Vagina (tissue), 2 donors: ENCODE measurements around the gene FLRT1. TPM values are rescaled to one million over a fixed set of nuclear protein-coding genes. Genes with fewer than 3 reads are reported as not detected.

Experiments used
- DNase-seq, 2 donors: peaks; one replicate each; pipeline ENCODE4 v3.0.0-alpha.2; 2017; ENCODE audit errors: extremely low spot score in 2 of 2
- H3K27ac ChIP-seq: fragments of 200-600 bp; sonication (generic); one replicate; pipeline ENCODE4 v1.5.1; 2019
- H3K27me3 ChIP-seq: fragments of 200-600 bp; sonication (generic); one replicate; pipeline ENCODE4 v1.5.1; 2019
- H3K36me3 ChIP-seq, 2 donors: fragments of 200-600 bp; sonication (generic); one replicate each; pipeline ENCODE4 v1.5.1; 2017 to 2019
- H3K4me1 ChIP-seq: fragments of 200-600 bp; sonication (generic); one replicate; pipeline ENCODE4 v1.5.1; 2019
- H3K4me3 ChIP-seq, 2 donors: fragments of 200-600 bp; sonication (generic); 1 replicate in 1 of 2; 2 replicates in 1 of 2; pipeline ENCODE4 v1.5.1; 2016 to 2019
- H3K9me3 ChIP-seq: fragments of 200-600 bp; sonication (generic); one replicate; pipeline ENCODE4 v1.5.1; 2019
- POLR2A ChIP-seq, 2 donors: fragments of 450-650 bp; IDR thresholded peaks; one replicate each; pipeline ENCODE4 v1.6.1; 2017; ENCODE audit warnings: antibody characterized with exemption in 2 of 2, mild to moderate bottlenecking in 2 of 2, moderate library complexity in 2 of 2
- POLR2AphosphoS5 ChIP-seq, 2 donors: sonication (generic); formaldehyde crosslinking; IDR thresholded peaks; one replicate each; pipeline ENCODE4 v1.9.0; 2017; ENCODE audit warnings: antibody characterized with exemption in 2 of 2, mild to moderate bottlenecking in 2 of 2, low read depth in 1 of 2; ENCODE audit not compliant: insufficient read depth in 1 of 2
- intact Hi-C: fragments of 100-400 bp; cut with DNase I; formaldehyde crosslinking; loops from one replicate; pipeline ENCODE4 v1.15.1; 2023
- total RNA-seq: library from RNA; depleted of rRNA; stranded (reverse); fragments of >200 nt; gene quantifications from one replicate; pipeline ENCODE4 v1.2.3, GENCODE V29; 2016
- TF ChIP-seq, protein P1 (sequence below), 3 experiments: fragments of 450-650 bp in 2 of 3; fragments of 200-600 bp in 1 of 3; sonication (generic) in 1 of 3; IDR thresholded peaks; one replicate each; pipeline ENCODE4 v1.5.1; 2017 to 2019; ENCODE audit warnings: antibody characterized with exemption in 3 of 3, mild to moderate bottlenecking in 2 of 3, moderate library complexity in 2 of 3

FLRT1 gene
- total RNA-seq, 1 donor from 2014 or later = 0.49 TPM

DNA sequence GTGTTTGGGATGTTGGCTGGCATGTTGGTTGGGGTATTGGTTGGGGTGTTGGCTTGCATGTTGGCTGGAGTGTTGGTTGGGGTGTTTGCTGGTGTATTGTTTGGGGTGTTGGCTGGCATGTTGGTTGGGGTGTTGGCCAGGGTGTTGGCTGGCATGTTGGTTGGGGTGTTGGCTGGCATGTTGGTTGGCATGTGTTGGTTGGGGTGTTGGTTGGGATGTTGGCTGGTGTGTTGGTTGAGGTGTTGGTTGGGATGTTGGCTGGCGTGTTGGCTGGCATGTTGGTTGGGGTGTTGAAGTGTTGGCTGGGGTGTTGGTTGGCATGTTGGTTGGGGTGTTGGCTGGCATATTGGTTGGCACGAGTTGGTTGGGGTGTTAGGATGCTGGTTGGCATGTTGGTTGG lies 24.9 kb upstream of the FLRT1 start:
- TF ChIP-seq, protein P1, sequence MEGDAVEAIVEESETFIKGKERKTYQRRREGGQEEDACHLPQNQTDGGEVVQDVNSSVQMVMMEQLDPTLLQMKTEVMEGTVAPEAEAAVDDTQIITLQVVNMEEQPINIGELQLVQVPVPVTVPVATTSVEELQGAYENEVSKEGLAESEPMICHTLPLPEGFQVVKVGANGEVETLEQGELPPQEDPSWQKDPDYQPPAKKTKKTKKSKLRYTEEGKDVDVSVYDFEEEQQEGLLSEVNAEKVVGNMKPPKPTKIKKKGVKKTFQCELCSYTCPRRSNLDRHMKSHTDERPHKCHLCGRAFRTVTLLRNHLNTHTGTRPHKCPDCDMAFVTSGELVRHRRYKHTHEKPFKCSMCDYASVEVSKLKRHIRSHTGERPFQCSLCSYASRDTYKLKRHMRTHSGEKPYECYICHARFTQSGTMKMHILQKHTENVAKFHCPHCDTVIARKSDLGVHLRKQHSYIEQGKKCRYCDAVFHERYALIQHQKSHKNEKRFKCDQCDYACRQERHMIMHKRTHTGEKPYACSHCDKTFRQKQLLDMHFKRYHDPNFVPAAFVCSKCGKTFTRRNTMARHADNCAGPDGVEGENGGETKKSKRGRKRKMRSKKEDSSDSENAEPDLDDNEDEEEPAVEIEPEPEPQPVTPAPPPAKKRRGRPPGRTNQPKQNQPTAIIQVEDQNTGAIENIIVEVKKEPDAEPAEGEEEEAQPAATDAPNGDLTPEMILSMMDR (IDR thresholded peaks at IDR 0.05) = no peak
- no peak for TF ChIP-seq POLR2A (IDR thresholded peaks at IDR 0.05)
- no peak for TF ChIP-seq POLR2AphosphoS5 (IDR thresholded peaks at IDR 0.05; ENCODE audit: insufficient read depth in 1 of 2, low read depth in 1 of 2)
- no peaks in the 10 kb centered on the region for H3K27me3 ChIP-seq
- no peak overlapping the region for H3K4me3 ChIP-seq
- no peak for DNase-seq
- H3K36me3 ChIP-seq = no peaks in the 10 kb centered on the region
- H3K27ac ChIP-seq = no peak overlapping the region
- no peaks in the 10 kb centered on the region for H3K9me3 ChIP-seq
- H3K4me1 ChIP-seq = peaks cover 14% of the 10 kb centered on the region
- intact Hi-C loops = loop anchor here (10.0 kb wide), 1 partner anchor 1834 kb away; no protein-coding TSS in a partner anchor

GRCh38 chr11:64011371-64011770 lies 24.4 kb upstream of the FLRT1 start:
- H3K27me3 ChIP-seq = no peaks in the 10 kb centered on the region
- TF ChIP-seq, protein P1 (IDR thresholded peaks at IDR 0.05) = no peak
- TF ChIP-seq POLR2A (IDR thresholded peaks at IDR 0.05) (no peak), POLR2AphosphoS5 (IDR thresholded peaks at IDR 0.05; ENCODE audit: insufficient read depth in 1 of 2, low read depth in 1 of 2) (no peak)
- H3K36me3 ChIP-seq = no peaks in the 10 kb centered on the region
- no peak overlapping the region for H3K27ac ChIP-seq
- intact Hi-C loops = loop anchor here (10.0 kb wide), 1 partner anchor 1833 kb away; no protein-coding TSS in a partner anchor
- H3K4me3 ChIP-seq = no peak overlapping the region
- H3K4me1 ChIP-seq = peaks cover 14% of the 10 kb centered on the region
- H3K9me3 ChIP-seq = no peaks in the 10 kb centered on the region
- no peak for DNase-seq

DNA sequence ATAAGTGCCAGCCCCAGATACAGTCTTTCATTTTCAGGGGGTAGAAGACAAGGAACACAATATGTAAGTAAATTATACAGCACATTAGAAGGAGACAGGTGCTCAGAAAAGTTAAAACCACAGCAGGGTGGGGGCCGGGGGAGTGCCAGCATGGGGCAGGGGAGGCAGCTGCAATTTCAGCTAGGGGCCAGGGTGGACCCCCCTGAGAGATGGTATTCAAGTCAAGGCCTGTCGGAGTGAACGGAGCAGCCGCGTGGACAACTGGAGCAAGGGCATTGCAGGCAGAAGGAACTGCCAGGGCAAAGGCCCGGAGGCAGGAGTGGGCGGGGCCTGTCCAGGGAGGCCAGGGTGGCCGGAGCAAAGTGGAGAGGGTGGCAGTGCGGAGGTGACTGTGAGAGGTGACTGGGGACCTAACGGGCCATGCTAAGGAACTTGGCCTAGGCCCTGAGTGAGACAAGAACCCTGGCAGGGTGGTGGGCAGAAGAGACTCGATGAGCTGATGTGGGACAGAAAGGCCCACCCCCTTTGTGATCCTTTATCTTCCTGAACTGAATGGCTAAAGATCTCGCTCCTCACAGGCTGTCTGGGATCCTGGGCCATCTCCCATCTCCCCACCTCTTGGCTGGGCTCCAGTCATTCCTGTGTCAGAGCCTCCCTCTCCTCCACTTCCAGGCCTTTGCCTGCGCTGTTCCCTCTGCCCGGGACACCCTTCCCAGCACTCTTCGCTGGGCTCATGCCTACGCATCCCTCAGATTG lies 22.4 kb upstream of the FLRT1 start:
- Histone ChIP-seq H3K36me3 (no peaks in the 10 kb centered on the region), H3K4me1 (peaks cover under 1% of the 10 kb centered on the region), H3K9me3 (no peaks in the 10 kb centered on the region), H3K27me3 (no peaks in the 10 kb centered on the region), H3K27ac (no peak overlapping the region), H3K4me3 (no peak overlapping the region)
- intact Hi-C loops = loop anchor here (10.0 kb wide), 1 partner anchor 1831 kb away; no protein-coding TSS in a partner anchor
- no peak for TF ChIP-seq POLR2AphosphoS5 (IDR thresholded peaks at IDR 0.05; ENCODE audit: insufficient read depth in 1 of 2, low read depth in 1 of 2)
- TF ChIP-seq, protein P1 (IDR thresholded peaks at IDR 0.05) = no peak
- TF ChIP-seq POLR2A (IDR thresholded peaks at IDR 0.05) = no peak
- DNase-seq = no peak

DNA sequence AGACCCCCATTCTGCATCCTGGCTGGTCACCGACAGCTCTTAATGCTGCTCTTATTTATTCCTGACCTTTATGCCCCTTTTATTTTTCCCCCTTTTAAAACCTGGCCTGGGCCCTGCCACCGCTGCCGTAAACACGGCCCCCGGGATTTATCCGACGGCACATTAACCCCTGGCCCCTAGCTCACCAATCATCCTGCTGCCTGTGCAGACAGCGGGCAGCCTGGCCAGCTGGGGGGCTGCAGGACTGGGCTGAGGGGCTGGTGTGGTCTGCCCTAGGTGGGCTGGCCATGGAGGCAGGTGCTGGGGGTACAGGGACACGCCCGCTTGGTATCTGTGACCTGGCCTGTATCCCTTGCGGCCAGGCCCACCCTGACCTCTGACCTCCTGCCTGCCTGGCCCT lies 21.4 kb upstream of the FLRT1 start:
- DNase-seq = no peak
- TF ChIP-seq, protein P1 (IDR thresholded peaks at IDR 0.05) = no peak
- TF ChIP-seq POLR2A (IDR thresholded peaks at IDR 0.05) = no peak
- no peak for TF ChIP-seq POLR2AphosphoS5 (IDR thresholded peaks at IDR 0.05; ENCODE audit: insufficient read depth in 1 of 2, low read depth in 1 of 2)
- intact Hi-C loops = loop anchor here (10.0 kb wide), 1 partner anchor 1830 kb away; no protein-coding TSS in a partner anchor

GRCh38 chr11:64015510-64015909 lies 20.2 kb upstream of the FLRT1 start:
- Histone ChIP-seq H3K36me3 (no peaks in the 10 kb centered on the region), H3K9me3 (no peaks in the 10 kb centered on the region), H3K27ac (no peak overlapping the region), H3K4me1 (peaks cover 7% of the 10 kb centered on the region), H3K27me3 (no peaks in the 10 kb centered on the region), H3K4me3 (no peak overlapping the region)
- TF ChIP-seq POLR2A (IDR thresholded peaks at IDR 0.05) = no peak
- TF ChIP-seq, protein P1 (IDR thresholded peaks at IDR 0.05) = no peak
- no peak for TF ChIP-seq POLR2AphosphoS5 (IDR thresholded peaks at IDR 0.05; ENCODE audit: insufficient read depth in 1 of 2, low read depth in 1 of 2)
- DNase-seq = no peak
- intact Hi-C loops = loop anchor here (10.0 kb wide), 1 partner anchor 1829 kb away; no protein-coding TSS in a partner anchor

More for the DNA sequence above, 21.4 kb upstream of the FLRT1 start:
- Histone ChIP-seq H3K27ac (no peak overlapping the region), H3K27me3 (no peaks in the 10 kb centered on the region), H3K36me3 (no peaks in the 10 kb centered on the region), H3K9me3 (no peaks in the 10 kb centered on the region), H3K4me1 (peaks cover 7% of the 10 kb centered on the region), H3K4me3 (no peak overlapping the region)
